Transverse colon (tissue), 4 donors: Measurements from ENCODE around the gene DCST1. TPM values are rescaled to one million over a fixed set of nuclear protein-coding genes. Genes with fewer than 3 reads are reported as not detected.

Experiments
- DNase-seq: peaks from one replicate; pipeline ENCODE4 v3.0.0-alpha.2; 2019
- H3K27ac ChIP-seq, 4 donors: fragments of 200-600 bp; sonication (generic); 2 replicates each; pipeline ENCODE4 v1.5.1; 2016 to 2018; ENCODE audit warnings: inconsistent platforms in 4 of 4
- H3K27me3 ChIP-seq: fragments of 200-600 bp; sonication (generic); 2 replicates; pipeline ENCODE4 v1.5.1; 2017; ENCODE audit warnings: inconsistent platforms
- H3K36me3 ChIP-seq, 4 donors: fragments of 200-600 bp; sonication (generic); 2 replicates each; pipeline ENCODE4 v1.5.1; 2017 to 2019; ENCODE audit warnings: inconsistent platforms in 4 of 4
- H3K4me1 ChIP-seq, 4 donors: fragments of 200-600 bp; sonication (generic); 2 replicates each; pipeline ENCODE4 v1.5.1; 2017 to 2020; ENCODE audit warnings: inconsistent platforms in 4 of 4
- H3K4me3 ChIP-seq, 4 donors: fragments of 200-600 bp; sonication (generic); 1 replicate in 1 of 4; 2 replicates in 3 of 4; pipeline versions ENCODE4 v1.5.1 to v1.6.1; 2017 to 2019; ENCODE audit warnings: inconsistent platforms in 4 of 4
- H3K9me3 ChIP-seq, 2 donors: fragments of 200-600 bp; sonication (generic); 2 replicates each; pipeline ENCODE4 v1.5.1; 2017 to 2019; ENCODE audit warnings: inconsistent platforms in 2 of 2
- CTCF ChIP-seq, 5 experiments: fragments of 200-600 bp in 3 of 5; fragments of 450-650 bp in 2 of 5; sonication (generic) in 3 of 5; IDR thresholded peaks; 1 replicate in 2 of 5; 2 replicates in 3 of 5; pipeline ENCODE4 v1.5.1; 2016 to 2017; ENCODE audit warnings: antibody characterized with exemption in 5 of 5, inconsistent platforms in 3 of 5, mild to moderate bottlenecking in 2 of 5, moderate library complexity in 1 of 5
- EP300 ChIP-seq: sonication (generic); formaldehyde crosslinking; IDR thresholded peaks from one replicate; pipeline ENCODE4 v1.6.1; 2017; ENCODE audit warnings: antibody characterized with exemption, low read depth
- POLR2A ChIP-seq: fragments of 450-650 bp; IDR thresholded peaks from one replicate; pipeline ENCODE4 v1.6.1; 2016; ENCODE audit warnings: antibody characterized with exemption, mild to moderate bottlenecking, moderate library complexity
- POLR2AphosphoS5 ChIP-seq, 3 donors: sonication (generic); formaldehyde crosslinking; IDR thresholded peaks; one replicate each; pipeline ENCODE4 v1.6.1; 2016; ENCODE audit warnings: antibody characterized with exemption in 3 of 3
- WGBS, 2 donors: methylation state at CpG; one replicate each; pipeline ENCODE4 v1.1.5; 2018; ENCODE audit warnings: low coverage in 1 of 2; 5-methylcytosine and 5-hydroxymethylcytosine counted together
- in situ Hi-C, 4 donors: fragments of 200-750 bp; cut with MboI; loops; one replicate each; pipeline versions ENCODE4 v1.15.0 to v1.15.1; 2017; ENCODE audit warnings: low sequenced_read_pairs in 3 of 4, low pct_ligation_motif_present in 1 of 4, low pct_unique_long_range_greater_than_20kb in 1 of 4
- intact Hi-C: fragments of 100-400 bp; cut with DNase I; formaldehyde crosslinking; loops from one replicate; pipeline ENCODE4 v1.15.1; 2023; ENCODE audit warnings: low total_unique reads
- total RNA-seq, 4 donors: library from RNA; depleted of rRNA; stranded (reverse); fragments of >200 nt; gene quantifications; one replicate each; pipeline ENCODE4 v1.1.0, GENCODE V29; 2016

The DCST1 gene
- total RNA-seq, 4 donors from 2014 or later, result 0.32 to 0.41 TPM; not detected in 2

GRCh38 chr1:155037043-155037442 lies 3.4 kb downstream of the DCST1 start:
- 97% methylated on average over 3 of the region's 3 CpGs; no CpG with 5 or more reads in 1 of the 2 donors for WGBS, 2 donors
- in situ Hi-C loops, result no loop called here
- H3K27me3 ChIP-seq, result no peaks in the 10 kb centered on the region

GRCh38 chr1:155037851-155038441 lies 4.3 kb downstream of the DCST1 start:
- in situ Hi-C loops, result no loop called here
- intact Hi-C loops, result no loop called here
- DNase-seq, result peak; percentile 48
- H3K27ac ChIP-seq, result peak overlapping the region; percentile 70 to 79 (median 75)
- H3K4me3 ChIP-seq, result no peak overlapping the region
- no peak for TF ChIP-seq POLR2A
- TF ChIP-seq POLR2AphosphoS5 (IDR thresholded peaks at IDR 0.05), result peak in 1 of 3 donors; percentile 22
- no peaks in the 10 kb centered on the region for H3K36me3 ChIP-seq
- peaks cover 6 to 35% (median 17%) of the 10 kb centered on the region in 4 donors for H3K4me1 ChIP-seq
- H3K27me3 ChIP-seq, result no peaks in the 10 kb centered on the region
- H3K9me3 ChIP-seq, result no peaks in the 10 kb centered on the region
- 65 to 83% methylated on average over 1 to 6 of the region's 6 CpGs for WGBS, 2 donors

More at GRCh38 chr1:155037043-155037442, 3.4 kb downstream of the DCST1 start:
- no peak for DNase-seq
- Histone ChIP-seq H3K27ac (no peak overlapping the region), H3K4me3 (no peak overlapping the region), H3K9me3 (no peaks in the 10 kb centered on the region), H3K4me1 (peaks cover 6 to 30% (median 15%) of the 10 kb centered on the region in 4 donors), H3K36me3 (no peaks in the 10 kb centered on the region)
- intact Hi-C loops, result no loop called here
- no peak for TF ChIP-seq CTCF (IDR thresholded peaks at IDR 0.05)
- no peak for TF ChIP-seq POLR2AphosphoS5 (IDR thresholded peaks at IDR 0.05)
- no peak for TF ChIP-seq EP300
- no peak for TF ChIP-seq POLR2A

- 24 to 33% methylated on average over 1 to 8 of the region's 8 CpGs for WGBS, 2 donors
- DNase-seq, result peak; percentile 79
- Histone ChIP-seq H3K4me1 (peaks cover 6 to 42% (median 25%) of the 10 kb centered on the region in 4 donors), H3K27ac (peak overlapping the region; percentile 70 to 79 (median 75)), H3K9me3 (no peaks in the 10 kb centered on the region), H3K27me3 (no peaks in the 10 kb centered on the region), H3K4me3 (no peak overlapping the region), H3K36me3 (no peaks in the 10 kb centered on the region)
- intact Hi-C loops, result no loop called here
- TF ChIP-seq CTCF (IDR thresholded peaks at IDR 0.05) (no peak), POLR2A (peak; percentile 65), POLR2AphosphoS5 (IDR thresholded peaks at IDR 0.05) (peak; percentile 11 to 82 (median 81)), EP300 (no peak)
- in situ Hi-C loops, result no loop called here
These were observed 5.1 kb downstream of the DCST1 start for GRCh38 chr1:155038602-155039307.

- intact Hi-C loops, result no loop called here
- Histone ChIP-seq H3K4me3 (no peak overlapping the region), H3K4me1 (peaks cover 10 to 47% (median 30%) of the 10 kb centered on the region in 4 donors), H3K36me3 (no peaks in the 10 kb centered on the region), H3K27me3 (no peaks in the 10 kb centered on the region), H3K9me3 (no peaks in the 10 kb centered on the region), H3K27ac (peak overlapping the region; percentile 70 to 79 (median 75))
- DNase-seq, result no peak
- no peak for TF ChIP-seq EP300
- TF ChIP-seq POLR2A, result no peak
- in situ Hi-C loops, result no loop called here
- WGBS, 2 donors, result 60 to 76% methylated on average over 1 to 4 of the region's 4 CpGs
These were observed 5.7 kb downstream of the DCST1 start for GRCh38 chr1:155039308-155039669.

- no peak for DNase-seq
- Histone ChIP-seq H3K4me1 (peaks cover 14 to 53% (median 36%) of the 10 kb centered on the region in 4 donors), H3K9me3 (no peaks in the 10 kb centered on the region), H3K4me3 (no peak overlapping the region), H3K27ac (no peak overlapping the region), H3K36me3 (no peaks in the 10 kb centered on the region), H3K27me3 (no peaks in the 10 kb centered on the region)
- intact Hi-C loops (no loop called here), in situ Hi-C loops (no loop called here)
- TF ChIP-seq POLR2A (no peak), POLR2AphosphoS5 (IDR thresholded peaks at IDR 0.05) (no peak), CTCF (IDR thresholded peaks at IDR 0.05) (no peak), EP300 (no peak)
- WGBS, 2 donors, result 86 to 94% methylated on average over 11 to 14 of the region's 14 CpGs
These were observed 6.9 kb downstream of the DCST1 start for GRCh38 chr1:155040358-155041093.
